ENCODE measurements around the gene TNRC6B.

GRCh38 chr22:40305625-40306024 is 127.9 kb downstream of the TNRC6B start:
- TF ChIP-seq CTCF (conservative IDR thresholded peaks at IDR 0.05; ENCODE audit: low read length) (no peak), EZH2phosphoT487 (IDR thresholded peaks at IDR 0.05; ENCODE audit: borderline replicate concordance, low read depth, low read length) (no peak)

Measured in OCI-LY7 (cell line).